Stimulated activated CD8-positive, alpha-beta memory T cell treated with anti-CD3 and anti-CD28 coated beads, Interleukin-15, amount 100 ng/mL, for 4 hours (primary cell): ENCODE data around the gene PRR5.

Experiments used
- DNase-seq, 2 donors: peaks; one replicate each; pipeline ENCODE4 v3.0.0-alpha.2; 2020; ENCODE audit warnings: low read depth in 2 of 2

Gene PRR5

DNA sequence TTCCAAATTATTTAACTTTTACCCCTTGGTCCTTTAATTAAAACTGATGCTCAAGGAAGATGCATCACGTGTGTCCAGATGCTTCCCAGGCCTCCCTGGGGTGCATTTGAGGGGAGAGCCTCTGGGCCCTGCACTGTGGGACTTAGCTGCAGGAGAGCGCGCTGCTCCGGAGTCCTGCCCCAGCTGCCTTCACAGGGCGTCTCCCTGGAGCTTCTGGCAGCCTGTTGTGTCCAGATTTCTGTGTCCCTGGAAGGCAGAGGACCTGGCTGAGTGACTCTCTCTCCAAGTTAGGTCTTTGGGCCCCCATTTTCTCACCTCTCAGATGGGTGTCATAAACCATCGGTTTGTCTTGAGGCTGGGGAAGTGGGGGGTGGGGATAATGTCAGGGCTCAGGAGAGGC lies 53.4 kb downstream of the PRR5 start:
- no peak for DNase-seq

DNA sequence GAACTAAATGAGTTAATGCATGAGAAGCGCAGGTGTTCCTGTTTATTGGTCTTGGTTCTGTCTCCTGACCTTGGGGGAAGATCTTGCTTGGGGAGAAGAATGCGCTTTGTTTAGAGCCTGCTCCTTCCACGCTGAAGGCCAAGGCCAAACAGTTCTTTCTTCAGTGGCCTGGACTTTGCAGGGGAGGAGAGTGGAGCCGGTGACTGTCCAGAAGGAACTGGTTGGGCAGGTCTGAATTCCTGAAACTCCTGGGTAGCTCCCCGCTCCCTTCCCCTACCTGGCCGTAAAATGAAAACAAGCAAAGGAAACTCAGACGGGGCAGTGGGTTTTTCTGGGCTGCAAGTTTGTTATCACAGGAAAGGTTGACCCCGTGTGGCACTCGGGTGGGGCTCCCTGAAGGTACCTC lies 54.0 kb downstream of the PRR5 start:
- no peak for DNase-seq

DNA sequence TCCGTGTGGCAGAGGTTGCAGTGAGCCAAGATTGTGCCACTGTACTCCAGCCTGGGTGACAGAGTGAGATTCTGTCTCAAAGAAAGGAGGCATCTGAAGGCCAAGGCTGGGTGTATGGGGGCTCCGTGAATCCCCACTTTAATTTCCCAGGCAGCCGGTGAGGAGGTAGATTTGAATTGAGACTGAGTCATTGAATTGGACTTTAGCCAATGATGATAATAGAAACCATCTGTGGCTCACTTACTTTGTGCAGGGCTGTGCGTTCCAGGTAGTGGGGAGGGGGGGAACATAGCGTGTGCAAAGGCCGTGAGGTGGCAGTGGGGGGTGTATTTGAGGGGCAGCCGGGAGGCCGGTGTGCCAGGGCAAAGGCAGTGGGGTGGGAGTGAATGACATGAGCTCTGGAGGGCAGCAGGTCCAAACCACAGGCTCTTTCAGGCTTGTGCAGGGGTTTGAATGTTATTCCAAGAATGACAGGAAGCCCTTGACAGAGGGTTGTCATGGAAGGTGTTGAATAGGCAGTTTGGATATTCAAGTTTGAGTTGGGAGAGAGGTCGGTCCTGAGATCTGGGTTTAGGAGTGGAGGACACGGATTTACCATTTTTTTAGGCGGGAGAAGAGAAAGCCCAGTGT lies 56.5 kb downstream of the PRR5 start:
- no peak for DNase-seq

DNA sequence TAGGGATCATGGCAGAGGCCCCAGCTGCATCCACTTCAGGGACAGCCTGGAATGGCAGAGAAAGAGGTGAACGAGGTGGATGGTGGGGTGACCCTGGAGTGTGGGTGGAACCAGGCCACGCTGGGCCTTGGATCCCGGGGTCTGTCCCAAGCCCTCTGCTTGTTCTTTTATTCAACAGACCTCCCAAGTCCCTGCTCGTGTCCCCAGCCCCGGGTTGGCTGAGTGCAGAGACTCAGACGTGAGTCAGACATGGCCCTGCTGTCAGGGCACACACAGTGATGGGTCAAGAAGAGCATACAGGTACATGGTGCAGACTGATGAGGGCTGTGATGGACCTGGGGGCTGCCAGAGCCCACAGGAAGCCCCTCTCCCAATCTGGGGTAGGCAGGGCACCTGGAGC lies 57.0 kb downstream of the PRR5 start:
- no peak for DNase-seq

DNA sequence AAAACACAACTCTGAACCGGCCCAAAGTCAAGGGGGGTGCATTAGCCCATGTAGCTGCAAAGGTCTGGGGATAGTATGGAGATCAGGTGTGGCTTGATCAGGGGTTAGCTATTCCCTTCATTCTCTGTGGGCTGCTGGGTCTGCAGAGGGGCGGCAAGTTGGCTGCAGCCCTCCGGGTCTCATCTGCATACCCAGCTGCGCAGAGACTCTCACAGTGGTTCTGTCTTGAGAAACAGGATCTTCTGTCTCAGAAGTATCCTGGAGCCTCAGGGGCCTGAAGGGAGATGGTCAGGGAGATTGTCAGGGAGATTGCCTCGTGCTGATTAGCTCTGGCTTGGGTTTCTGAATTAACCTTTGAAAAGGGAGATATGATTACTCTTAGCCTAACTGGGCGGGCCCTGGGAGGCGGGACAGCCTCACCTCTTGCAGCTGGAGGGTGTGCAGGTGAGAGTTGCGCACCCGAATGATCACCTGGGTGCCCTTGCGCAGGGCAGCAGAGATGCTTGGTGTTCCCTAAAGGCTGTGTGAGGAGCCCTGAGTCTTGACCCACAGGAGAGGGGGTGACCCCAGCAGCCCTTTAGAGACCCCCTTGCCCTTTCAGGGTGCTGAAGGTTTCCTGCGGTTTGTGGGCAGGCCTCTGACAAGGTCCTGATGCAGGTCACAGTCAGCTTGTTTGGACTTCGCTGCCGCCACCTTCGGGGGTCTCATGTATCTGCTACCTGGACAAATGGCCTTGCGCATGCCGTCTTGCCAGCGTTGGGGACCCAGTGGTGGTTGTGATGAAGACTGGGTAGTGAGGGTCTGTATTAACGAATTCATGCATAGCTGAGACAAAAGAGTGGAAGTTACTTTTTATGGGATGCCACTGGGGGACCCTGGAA lies 57.7 kb downstream of the PRR5 start:
- DNase-seq, result no peak

DNA sequence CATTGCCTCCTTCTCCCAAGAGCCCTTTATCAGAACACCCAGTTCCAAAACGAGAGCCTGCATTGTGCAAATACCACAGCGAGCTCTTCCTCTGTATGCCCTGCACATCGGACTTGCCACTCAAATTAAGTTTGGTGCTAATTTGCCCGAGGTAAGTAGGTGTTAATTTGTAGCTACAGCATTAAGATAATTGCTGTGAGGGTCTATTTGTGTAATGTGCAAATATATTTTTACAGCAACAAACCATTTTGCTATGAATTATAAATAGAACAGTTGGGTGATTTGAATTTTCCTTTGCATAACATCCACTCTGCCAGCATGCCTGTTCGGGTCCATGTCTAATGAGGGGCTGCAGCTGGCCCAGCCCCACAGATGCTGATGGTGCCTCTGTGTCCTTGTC lies 58.5 kb downstream of the PRR5 start:
- no peak for DNase-seq

DNA sequence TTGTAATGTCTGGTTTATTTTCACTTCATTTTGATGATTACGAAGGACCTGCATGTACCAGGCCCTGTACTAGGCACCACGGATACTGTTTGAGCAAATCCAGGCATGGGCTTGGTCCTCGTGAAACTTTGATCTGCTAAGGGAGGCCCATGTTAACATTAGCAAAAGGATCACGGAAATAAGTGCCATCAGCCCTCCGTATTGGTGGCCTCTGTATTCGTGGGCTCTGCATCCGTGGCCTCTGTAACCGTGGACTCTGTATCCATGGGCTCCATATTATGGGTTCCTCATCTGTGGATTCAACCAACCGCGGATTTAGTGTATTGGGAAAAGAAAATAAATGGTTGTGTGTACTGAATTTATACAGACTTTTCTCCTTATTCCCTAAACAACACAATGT lies 59.0 kb downstream of the PRR5 start:
- no peak for DNase-seq

DNA sequence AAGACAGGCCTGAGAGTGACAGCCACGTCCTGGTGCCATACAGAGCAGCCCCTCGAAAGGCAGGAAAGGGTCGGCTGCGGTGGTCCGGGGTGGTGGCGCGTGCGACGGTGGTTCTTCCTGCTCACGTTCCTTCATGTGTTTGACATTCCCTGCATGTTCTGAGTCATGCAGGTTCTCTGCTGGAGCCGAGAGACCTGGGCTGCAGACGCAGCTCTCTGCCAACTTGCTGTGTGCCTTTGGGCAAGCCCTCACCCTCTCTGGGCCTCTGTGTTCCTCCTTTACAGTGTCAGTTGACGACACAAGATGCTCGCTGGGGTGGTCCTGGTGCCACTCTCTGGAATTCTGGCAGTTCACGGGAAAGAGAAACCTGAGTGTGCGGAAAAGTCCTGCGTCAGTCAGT lies 62.4 kb downstream of the PRR5 start:
- DNase-seq, result no peak

DNA sequence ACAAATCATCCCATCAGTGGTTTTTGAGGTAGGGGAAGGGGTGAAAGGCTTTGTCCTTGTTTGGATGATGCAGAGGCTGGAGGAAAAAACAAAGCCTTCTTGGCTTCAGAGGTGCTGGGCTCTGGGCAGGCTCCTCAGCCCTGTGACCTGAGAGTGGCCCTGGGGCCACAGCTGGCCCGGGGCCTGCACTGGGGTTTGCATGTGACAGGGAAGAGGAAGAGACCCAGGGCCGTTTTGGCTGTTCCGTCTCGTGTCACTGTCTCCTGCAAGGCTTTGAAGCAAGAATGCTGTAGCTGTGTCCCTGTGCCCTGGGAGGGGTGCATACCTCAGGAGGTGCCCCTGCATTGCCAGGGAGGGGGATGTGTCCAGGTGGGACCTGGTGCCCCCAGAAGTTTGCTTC lies 63.0 kb downstream of the PRR5 start:
- DNase-seq, result no peak

DNA sequence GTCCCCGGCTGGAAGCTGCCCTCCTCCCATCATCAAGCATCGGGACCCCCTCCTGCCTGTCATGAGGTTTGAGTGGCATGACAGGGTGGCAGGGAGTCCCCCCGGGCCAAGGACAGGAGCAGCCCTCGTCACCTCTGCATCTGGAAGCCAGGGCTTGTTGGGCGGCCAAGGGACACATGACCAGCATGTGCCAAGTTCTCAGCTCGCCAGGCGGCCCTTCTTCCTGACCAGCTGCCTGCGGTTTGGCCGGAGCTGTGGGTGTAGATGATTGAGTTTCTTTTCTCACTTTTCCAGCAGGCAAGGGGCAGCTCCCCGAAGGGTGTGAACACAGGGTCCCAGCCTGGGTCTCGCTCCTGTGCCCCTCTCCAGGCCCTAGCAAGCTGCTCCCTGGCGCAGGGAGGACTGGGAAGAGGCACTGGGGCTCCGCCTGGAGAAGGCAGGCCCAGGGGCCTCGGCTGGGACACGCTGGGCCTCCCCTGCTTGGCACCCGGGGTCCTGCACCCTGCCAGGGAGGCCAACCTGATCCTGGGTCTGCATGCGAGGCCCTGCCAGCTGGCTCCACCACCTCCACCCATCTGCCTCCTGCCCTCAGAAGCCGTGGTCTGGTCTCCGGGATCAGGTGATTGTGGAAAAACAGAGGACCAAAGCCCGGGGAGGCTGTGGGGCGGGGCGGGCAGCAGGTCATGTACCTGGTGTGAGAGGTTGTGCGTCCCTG lies 63.7 kb downstream of the PRR5 start:
- DNase-seq, result no peak

DNA sequence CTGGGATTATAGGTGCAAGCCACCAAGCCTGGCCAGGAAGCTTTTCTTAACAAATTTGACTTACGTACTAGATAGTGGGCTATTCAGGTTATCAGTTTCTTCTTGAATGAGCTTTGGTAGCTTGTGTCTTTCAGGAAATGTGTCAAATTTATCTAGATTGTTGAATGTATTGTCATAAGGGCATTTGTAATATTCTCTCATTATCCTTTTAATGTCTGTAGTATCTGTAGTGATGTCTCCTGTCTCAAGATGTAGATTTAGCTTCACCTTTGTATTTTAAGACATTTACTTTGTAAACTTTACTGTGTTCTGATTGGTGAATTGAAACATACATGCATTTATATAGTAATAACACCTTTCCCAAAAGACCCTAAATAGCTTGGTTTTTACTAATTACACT lies 71.1 kb downstream of the PRR5 start:
- DNase-seq, result no peak

DNA sequence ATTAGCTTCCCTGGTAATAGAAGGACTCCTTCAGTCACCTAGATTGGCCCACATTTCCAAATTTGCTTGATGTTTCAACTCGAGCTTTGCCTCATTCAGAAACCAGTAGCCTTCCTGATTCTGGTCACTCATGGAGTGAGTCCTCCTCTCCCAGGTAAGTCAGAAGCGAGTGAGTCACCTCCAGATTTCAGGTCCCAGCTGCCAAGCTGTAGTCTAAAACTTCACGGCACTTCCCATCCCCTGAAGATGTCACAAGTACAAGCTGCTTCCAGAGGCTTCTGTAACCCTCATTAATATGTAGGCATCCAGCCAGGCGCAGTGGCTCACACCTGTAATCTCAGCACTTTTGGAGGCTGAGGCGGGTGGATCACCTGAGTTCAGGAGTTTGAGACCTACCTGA lies 73.9 kb downstream of the PRR5 start:
- DNase-seq, result no peak

DNA sequence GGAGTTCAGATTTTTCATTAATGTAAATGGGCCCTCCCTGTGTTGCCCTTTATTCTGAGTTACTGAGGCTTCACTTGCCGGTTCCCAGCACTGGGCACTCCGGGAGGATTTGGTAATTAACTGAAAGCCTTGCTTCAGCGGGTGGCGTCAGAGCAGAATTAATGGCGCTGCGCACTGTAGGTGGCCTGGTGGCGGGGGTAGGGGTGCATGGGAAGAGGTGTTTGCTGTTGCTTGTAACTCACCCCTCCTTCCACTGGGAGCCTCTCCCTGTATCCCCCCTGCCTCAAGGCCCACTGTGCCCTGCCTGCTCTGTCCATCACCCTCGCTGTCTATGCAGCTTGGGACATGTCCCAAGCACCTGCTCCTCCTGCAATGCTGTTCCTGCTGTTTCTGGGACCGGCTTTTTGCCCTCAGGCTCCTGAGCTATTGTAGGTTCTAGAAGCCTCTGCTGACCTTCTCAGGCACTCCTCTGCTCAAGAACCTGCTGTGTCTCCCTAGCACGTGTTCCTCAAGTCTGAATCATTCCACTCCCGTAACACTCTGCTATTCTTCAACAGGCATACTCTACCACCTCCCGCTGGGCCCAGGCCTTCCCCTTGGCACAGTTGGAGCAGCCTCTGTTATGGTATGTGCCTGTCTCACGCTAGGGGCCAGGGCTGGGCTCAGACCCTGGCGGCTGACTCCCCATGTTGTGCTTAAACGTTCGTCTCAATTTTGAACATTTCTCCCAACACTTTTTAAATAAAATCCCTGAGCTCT lies 74.8 kb downstream of the PRR5 start:
- no peak for DNase-seq

DNA sequence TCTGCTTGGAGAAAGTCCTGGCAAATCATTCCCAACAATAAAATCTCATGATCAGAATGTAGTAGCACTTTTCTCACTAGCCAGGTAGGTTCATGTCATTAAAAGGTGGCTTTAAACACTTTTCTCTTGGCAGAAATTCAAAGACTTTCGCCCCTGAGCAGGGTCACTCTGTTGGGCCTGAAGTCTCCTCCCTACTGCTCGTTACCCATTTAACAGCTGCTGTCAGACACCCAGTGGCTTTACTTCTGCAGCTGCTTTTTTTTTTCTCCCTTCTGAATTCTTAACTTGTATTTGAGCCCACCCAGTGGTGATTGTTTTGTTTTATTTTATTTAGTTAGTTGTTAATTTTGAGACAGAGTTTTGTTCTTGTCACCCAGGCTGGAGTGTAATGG lies 75.4 kb downstream of the PRR5 start:
- no peak for DNase-seq

DNA sequence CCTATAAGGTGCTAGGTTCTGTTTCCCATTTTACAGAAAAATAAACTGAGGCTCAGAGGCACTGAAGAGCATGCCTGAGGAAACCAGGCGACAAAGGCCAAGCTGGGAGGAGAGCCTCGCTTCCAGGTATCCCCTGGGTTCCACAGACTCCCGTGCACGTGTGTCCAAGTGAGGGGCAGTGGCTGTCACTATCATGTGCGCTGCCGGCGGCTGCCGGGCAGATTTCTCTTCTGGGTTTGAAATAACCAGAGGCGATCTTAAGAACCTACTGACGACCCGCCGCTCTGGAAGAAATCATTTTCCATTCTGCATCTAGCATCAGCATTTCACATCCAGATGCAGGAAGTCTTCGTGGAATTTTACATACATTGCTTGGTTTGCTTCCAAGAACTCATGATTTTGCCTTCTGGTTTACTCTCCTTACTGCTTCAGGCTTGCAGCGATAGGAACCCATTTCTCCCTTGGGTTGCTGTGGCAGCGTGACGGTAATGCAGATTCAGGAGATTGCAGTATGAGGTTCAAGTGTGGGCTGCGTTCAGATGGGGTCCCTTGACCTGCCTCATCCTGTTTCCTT lies 79.0 kb downstream of the PRR5 start:
- no peak for DNase-seq

DNA sequence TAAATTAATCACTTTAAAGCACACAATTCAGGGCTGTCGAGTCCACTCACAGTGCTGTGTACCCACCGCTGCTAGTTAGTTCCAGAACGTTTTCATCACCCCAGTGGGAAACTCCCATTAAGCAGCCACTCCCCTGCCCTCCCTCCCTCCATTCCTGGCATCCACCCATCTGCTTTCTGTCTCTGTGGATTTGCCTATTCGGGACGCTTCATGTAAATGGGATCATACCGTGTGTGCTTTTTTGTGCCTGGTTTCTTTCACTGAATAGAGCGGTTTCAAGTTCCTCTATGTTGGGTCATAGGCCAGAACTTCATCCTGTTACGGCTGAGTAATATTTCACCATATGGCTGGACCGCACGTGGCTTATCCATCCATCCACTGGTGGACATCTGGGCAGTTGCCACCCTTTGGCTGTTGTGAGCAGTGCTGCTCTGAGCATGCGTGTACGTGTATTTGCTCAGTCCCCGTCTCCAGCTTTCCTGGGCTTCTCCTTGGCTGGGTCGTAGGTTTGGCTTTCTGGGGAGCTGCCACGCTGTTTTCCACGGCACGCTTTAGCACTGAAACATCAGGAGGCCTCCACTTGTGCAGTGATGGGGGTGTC lies 80.5 kb downstream of the PRR5 start:
- DNase-seq, result no peak

DNA sequence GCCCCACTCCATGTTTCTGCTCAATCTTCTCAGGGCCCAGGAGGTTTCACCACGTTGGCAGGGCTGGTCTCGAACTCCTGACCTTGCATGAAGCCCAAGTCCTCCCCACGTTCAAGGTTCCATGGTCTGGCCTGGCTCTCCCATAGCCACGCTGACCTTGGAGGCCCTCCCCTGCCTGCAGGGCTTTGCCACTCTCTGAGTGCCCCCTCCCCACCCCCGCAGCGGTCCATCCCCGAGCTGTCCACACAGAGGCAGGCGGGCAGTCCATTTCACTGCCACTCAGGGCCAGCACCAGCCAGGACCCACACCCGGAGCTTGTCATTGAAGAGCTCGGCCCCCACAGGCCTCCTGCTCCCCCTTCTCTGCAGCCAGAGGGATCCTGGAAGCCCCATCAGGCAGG lies 81.1 kb downstream of the PRR5 start:
- DNase-seq, result no peak

DNA sequence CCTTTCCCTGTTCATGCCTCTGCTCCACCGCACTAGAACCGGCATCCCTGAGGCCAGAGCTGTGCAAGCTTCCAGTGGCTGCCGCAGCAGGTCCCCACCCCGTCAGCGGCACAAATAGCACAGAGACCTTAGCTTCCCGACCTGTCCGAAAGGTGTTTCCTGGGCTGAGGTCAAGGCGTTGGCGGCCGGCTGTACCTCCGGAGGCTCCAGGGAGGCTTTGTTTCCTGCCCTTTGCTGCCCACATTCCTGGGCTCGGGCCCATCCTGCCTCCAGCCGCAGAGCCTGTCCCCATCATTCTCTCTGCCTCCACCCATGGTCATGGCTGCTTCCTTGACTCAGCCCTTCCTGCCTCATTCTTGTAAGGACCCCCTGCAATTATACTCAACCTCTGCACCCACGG lies 81.6 kb downstream of the PRR5 start:
- DNase-seq, result no peak

DNA sequence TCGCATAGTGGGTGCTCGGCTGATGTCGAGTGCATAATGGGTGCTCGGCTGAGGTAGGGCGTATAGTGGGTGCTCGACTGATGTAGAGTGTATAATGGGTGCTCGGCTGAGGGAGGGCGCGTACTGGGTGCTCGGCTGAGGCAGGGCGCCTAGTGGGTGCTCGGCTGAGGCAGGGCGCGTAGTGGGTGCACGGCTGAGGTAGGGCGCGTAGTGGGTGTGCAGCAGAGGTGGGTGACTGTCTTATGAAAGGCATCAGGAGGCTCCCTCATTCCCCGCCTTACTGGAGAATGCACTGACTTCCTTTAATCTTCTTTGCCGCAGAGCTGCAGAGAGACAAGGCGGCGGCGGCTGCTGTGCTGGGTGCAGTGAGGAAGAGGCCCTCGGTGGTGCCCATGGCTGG lies 84.1 kb downstream of the PRR5 start:
- DNase-seq, result no peak

DNA sequence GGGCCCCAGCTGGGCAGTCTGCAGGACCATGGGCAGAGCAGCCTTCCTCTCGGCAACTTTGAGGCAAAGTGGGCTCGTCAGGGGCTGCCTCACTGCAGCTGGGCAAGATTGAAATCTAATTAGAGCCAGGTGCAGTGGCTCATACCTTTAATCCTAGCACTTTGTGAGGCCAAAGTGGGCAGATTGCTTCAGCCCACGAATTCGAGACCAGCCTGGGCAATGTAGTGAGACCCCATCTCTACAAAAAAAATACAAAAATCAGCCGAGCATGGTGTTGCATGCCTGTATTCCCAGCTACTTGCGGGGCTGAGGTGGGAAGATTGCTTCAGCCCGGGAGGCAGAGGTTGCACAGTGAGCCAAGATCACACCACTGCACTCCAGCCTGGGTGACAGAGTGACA lies 84.6 kb downstream of the PRR5 start:
- DNase-seq, result no peak
